Upper lobe of left lung (tissue), 6 donors: Measurements from ENCODE around the gene TMEM273. TPM values are rescaled to one million over a fixed set of nuclear protein-coding genes. Genes with fewer than 3 reads are reported as not detected.
A peak's percentile ranks its signal among the peaks of the same experiment; 100 is the strongest.

Experiments used
- ATAC-seq, 2 donors: fragments of 200-7000 bp; cut with Tn5 transposase; one replicate each; pipeline ENCODE4 v1.9.1; 2022; ENCODE audit warnings: mild to moderate bottlenecking in 2 of 2, moderate library complexity in 2 of 2; ENCODE audit not compliant: low FRiP score in 2 of 2
- DNase-seq, 2 donors: peaks; one replicate each; pipeline ENCODE4 v3.0.0-alpha.2; 2019 to 2020
- H3K27ac ChIP-seq, 4 donors: fragments of 200-600 bp; sonication (generic); one replicate each; pipeline ENCODE4 v1.5.1; 2016 to 2019
- H3K27me3 ChIP-seq, 4 donors: fragments of 200-600 bp; sonication (generic); one replicate each; pipeline ENCODE4 v1.5.1; 2017 to 2019
- H3K36me3 ChIP-seq, 4 donors: fragments of 200-600 bp; sonication (generic); one replicate each; pipeline ENCODE4 v1.5.1; 2016 to 2019
- H3K4me1 ChIP-seq, 4 donors: fragments of 200-600 bp; sonication (generic); one replicate each; pipeline ENCODE4 v1.5.1; 2018 to 2019
- H3K4me3 ChIP-seq, 4 donors: fragments of 200-600 bp; sonication (generic); one replicate each; pipeline ENCODE4 v1.5.1; 2017 to 2019; ENCODE audit warnings: mild to moderate bottlenecking in 2 of 4, moderate library complexity in 1 of 4
- H3K9me3 ChIP-seq, 4 donors: fragments of 200-600 bp; sonication (generic); one replicate each; pipeline ENCODE4 v1.5.1; 2018 to 2019
- CTCF ChIP-seq, 6 experiments: fragments of 450-650 bp in 4 of 6; fragments of 200-600 bp in 2 of 6; sonication (generic) in 2 of 6; IDR thresholded peaks; one replicate each; pipeline ENCODE4 v1.5.1; 2016 to 2019; ENCODE audit warnings: antibody characterized with exemption in 6 of 6
- EP300 ChIP-seq, 4 donors: sonication (generic); formaldehyde crosslinking; IDR thresholded peaks; one replicate each; pipeline ENCODE4 v1.5.1; 2017; ENCODE audit warnings: antibody characterized with exemption in 4 of 4, control low read depth in 2 of 4
- POLR2A ChIP-seq, 4 donors: fragments of 450-650 bp; IDR thresholded peaks; one replicate each; pipeline ENCODE4 v1.5.1; 2016 to 2017; ENCODE audit warnings: antibody characterized with exemption in 4 of 4, mild to moderate bottlenecking in 2 of 4
- POLR2AphosphoS5 ChIP-seq, 2 donors: sonication (generic); formaldehyde crosslinking; IDR thresholded peaks; one replicate each; pipeline ENCODE4 v1.5.1; 2017; ENCODE audit warnings: antibody characterized with exemption in 2 of 2
- WGBS, 2 donors: methylation state at CpG; one replicate each; pipeline ENCODE4 v1.1.5; 2017 to 2018; 5-methylcytosine and 5-hydroxymethylcytosine counted together
- total RNA-seq, 6 donors: library from RNA; depleted of rRNA in 4 of 6; stranded (reverse); fragments of >200 nt in 4 of 6; gene quantifications; one replicate each; pipeline versions ENCODE4 v1.1.0 to v1.2.1, GENCODE V29; 2016 to 2021
- donor health status: DM: no; HTN: no; CAD: no; lungs with moderate emphysema.
- donor health status: DM: no; HTN: yes; CAD: no; lungs with severe emphysema.

Gene TMEM273
- total RNA-seq = 10 to 100 TPM; 12.3 to 52.3 (median 30.7) TPM

GRCh38 chr10:49187950-49188761, at the start of gene TMEM273:
TSS of gene TMEM273 (minus strand) at chr10:49188391. CDS start at chr10:49188336, 55 bp downstream.
- Histone ChIP-seq H3K27me3 (no peaks in the 10 kb centered on the region), H3K4me3 (peak within 1 kb of the TSS in 3 of 4 donors; percentile 17 to 41 (median 32)), H3K4me1 (peaks cover 36 to 51% (median 46%) of the 10 kb centered on the region in 4 donors), H3K27ac (peak within 1 kb of the TSS; percentile 23 to 76 (median 70)), H3K36me3 (no peaks in the 10 kb centered on the region), H3K9me3 (no peaks in the 10 kb centered on the region)
- 33 to 37% methylated on average over 8 to 9 of the region's 9 CpGs for WGBS, 2 donors
- TF ChIP-seq POLR2AphosphoS5 (IDR thresholded peaks at IDR 0.05) (peak; percentile 66 to 87), CTCF (IDR thresholded peaks at IDR 0.05) (peak in 2 of 6 experiments; percentile 12 to 14), POLR2A (IDR thresholded peaks at IDR 0.05) (peak in 1 of 4 donors; percentile 65), EP300 (IDR thresholded peaks at IDR 0.05) (peak in 1 of 4 donors; percentile 32)
- DNase-seq (peak; percentile 69 to 88), ATAC-seq (peak; percentile 80 to 88)

GRCh38 chr10:49237985-49238384, 49.8 kb upstream of the TMEM273 start:
- Histone ChIP-seq H3K36me3 (no peaks in the 10 kb centered on the region), H3K4me3 (no peak overlapping the region), H3K27ac (no peak overlapping the region), H3K9me3 (no peaks in the 10 kb centered on the region), H3K27me3 (no peaks in the 10 kb centered on the region), H3K4me1 (no peaks in the 10 kb centered on the region)
- 93% methylated on average over 1 of the region's 1 CpG; no CpG with 5 or more reads in 1 of the 2 donors for WGBS, 2 donors
- TF ChIP-seq POLR2A (IDR thresholded peaks at IDR 0.05) (no peak), CTCF (IDR thresholded peaks at IDR 0.05) (no peak), POLR2AphosphoS5 (IDR thresholded peaks at IDR 0.05) (no peak), EP300 (IDR thresholded peaks at IDR 0.05) (no peak)
- no peak for ATAC-seq
- no peak for DNase-seq

- H3K27me3 ChIP-seq = no peaks in the 10 kb centered on the region
- no peak for TF ChIP-seq POLR2A (IDR thresholded peaks at IDR 0.05)
- TF ChIP-seq POLR2AphosphoS5 (IDR thresholded peaks at IDR 0.05) = no peak
- no peak for TF ChIP-seq CTCF (IDR thresholded peaks at IDR 0.05)
- TF ChIP-seq EP300 (IDR thresholded peaks at IDR 0.05) = no peak
These were observed 47.2 kb upstream of the TMEM273 start for GRCh38 chr10:49235392-49235791.

GRCh38 chr10:49231086-49231820, 43.1 kb upstream of the TMEM273 start:
- Histone ChIP-seq H3K36me3 (no peaks in the 10 kb centered on the region), H3K27ac (no peak overlapping the region)
- 59 to 79% methylated on average over 5 of the region's 5 CpGs for WGBS, 2 donors

More at GRCh38 chr10:49235392-49235791, 47.2 kb upstream of the TMEM273 start:
- H3K36me3 ChIP-seq = no peaks in the 10 kb centered on the region
- no peaks in the 10 kb centered on the region for H3K4me1 ChIP-seq
- DNase-seq = no peak
- no peak for ATAC-seq
- H3K9me3 ChIP-seq = no peaks in the 10 kb centered on the region
- H3K27ac ChIP-seq = no peak overlapping the region
- H3K4me3 ChIP-seq = no peak overlapping the region

More at GRCh38 chr10:49231086-49231820, 43.1 kb upstream of the TMEM273 start:
- TF ChIP-seq CTCF (IDR thresholded peaks at IDR 0.05) = no peak
- TF ChIP-seq POLR2AphosphoS5 (IDR thresholded peaks at IDR 0.05) = no peak
- Histone ChIP-seq H3K4me3 (no peak overlapping the region), H3K4me1 (no peaks in the 10 kb centered on the region), H3K27me3 (no peaks in the 10 kb centered on the region), H3K9me3 (no peaks in the 10 kb centered on the region)
- DNase-seq = no peak
- ATAC-seq = no peak
